GM23248 (cell line): ENCODE results near the gene EIF4G3. TPM values are rescaled to one million over a fixed set of nuclear protein-coding genes. Genes with fewer than 3 reads are reported as not detected.
"Not testable (repeated sequence)": the region's sequence is repeated elsewhere in the genome, so short reads cannot be mapped to it uniquely, and the experiment has no call there.

Experiments used
- DNase-seq: peaks from one replicate; pipeline ENCODE4 v3.0.0-alpha.2; 2015
- H2AFZ ChIP-seq: fragments of 200-600 bp; sonication (generic); 2 replicates; pipeline ENCODE4 v1.6.1; 2016; ENCODE audit warnings: antibody characterized with exemption
- H3F3A ChIP-seq: fragments of 200-600 bp; sonication (generic); 2 replicates; pipeline ENCODE4 v1.6.1; 2016; ENCODE audit warnings: mild to moderate bottlenecking, antibody characterized with exemption, mixed run types; ENCODE audit not compliant: insufficient read depth
- H3K27ac ChIP-seq: fragments of 200-600 bp; sonication (generic); 2 replicates; pipeline ENCODE4 v1.5.1; 2016; ENCODE audit warnings: mild to moderate bottlenecking
- H3K27me3 ChIP-seq: fragments of 200-600 bp; sonication (generic); replicated peaks from 2 replicates; pipeline ENCODE4 v1.6.1; 2016; ENCODE audit warnings: mild to moderate bottlenecking; ENCODE audit not compliant: insufficient read depth
- H3K36me3 ChIP-seq: fragments of 200-600 bp; sonication (generic); 2 replicates; pipeline ENCODE4 v1.6.1; 2016; ENCODE audit warnings: low read depth, mild to moderate bottlenecking
- H3K4me1 ChIP-seq: fragments of 200-600 bp; sonication (generic); 2 replicates; pipeline ENCODE4 v1.6.1; 2016; ENCODE audit warnings: mild to moderate bottlenecking; ENCODE audit not compliant: insufficient read depth
- H3K4me2 ChIP-seq: fragments of 200-600 bp; sonication (generic); one replicate; pipeline ENCODE4 v1.6.1; 2016; ENCODE audit warnings: mild to moderate bottlenecking; ENCODE audit not compliant: unreplicated experiment
- H3K4me3 ChIP-seq: fragments of 200-600 bp; sonication (generic); 2 replicates; pipeline ENCODE4 v1.5.1; 2016; ENCODE audit warnings: mild to moderate bottlenecking
- H3K79me2 ChIP-seq: fragments of 200-600 bp; sonication (generic); 2 replicates; pipeline ENCODE4 v1.6.1; 2016; ENCODE audit warnings: mild to moderate bottlenecking; ENCODE audit not compliant: insufficient read depth
- H3K9ac ChIP-seq: fragments of 200-600 bp; sonication (generic); 2 replicates; pipeline ENCODE4 v1.6.1; 2016; ENCODE audit warnings: mild to moderate bottlenecking
- H3K9me2 ChIP-seq: fragments of 200-600 bp; sonication (generic); 2 replicates; pipeline ENCODE4 v1.6.1; 2016; ENCODE audit warnings: mixed run types, mild to moderate bottlenecking, moderate library complexity; ENCODE audit not compliant: insufficient read depth
- H3K9me3 ChIP-seq: fragments of 200-600 bp; sonication (generic); one replicate; pipeline ENCODE4 v1.6.1; 2017; ENCODE audit warnings: low read depth
- H4K20me1 ChIP-seq: fragments of 200-600 bp; sonication (generic); 2 replicates; pipeline ENCODE4 v1.6.0; 2016; ENCODE audit not compliant: insufficient read depth
- EZH2 ChIP-seq: fragments of 200-600 bp; sonication (generic); IDR thresholded peaks from 2 replicates; pipeline ENCODE4 v1.6.1; 2018; ENCODE audit warnings: antibody characterized with exemption, mild to moderate bottlenecking; ENCODE audit not compliant: insufficient read depth, poor library complexity, severe bottlenecking
- EZH2phosphoT487 ChIP-seq: fragments of 200-600 bp; sonication (generic); IDR thresholded peaks from 2 replicates; pipeline ENCODE4 v1.6.1; 2018; ENCODE audit warnings: antibody characterized with exemption, moderate library complexity, mild to moderate bottlenecking, low read depth; ENCODE audit not compliant: insufficient read depth
- WGBS, 2 experiments: methylation state at CpG; one replicate each; pipeline ENCODE4 v1.1.6; 2015 to 2017; ENCODE audit warnings: low lambda C conversion rate in 2 of 2, low coverage in 1 of 2; ENCODE audit errors: missing lambda C conversion rate in 2 of 2; 5-methylcytosine and 5-hydroxymethylcytosine counted together
- in situ Hi-C: fragments of 300-500 bp; cut with MboI; formaldehyde crosslinking; loops from 2 replicates; pipeline ENCODE4 v1.15.0; 2020
- polyA plus RNA-seq: library from polyadenylated mRNA; unstranded; fragments of >200 nt; fragmentation: Nextera tagmentation; extraction: Ambion mirVana; gene quantifications from 2 replicates; pipeline ENCODE4 v1.2.1, GENCODE V29; 2016
- total RNA-seq: library from RNA; depleted of rRNA; stranded (reverse); fragments of >200 nt; shearing (Covaris generic); gene quantifications from 2 replicates; pipeline ENCODE4 v1.2.3, GENCODE V29; 2014

EIF4G3 gene
- total and polyA plus RNA-seq, 2 experiments from 2014 or later: 24.0 to 43.1 TPM

- Histone ChIP-seq H3K27ac (peak overlapping the region; percentile 87), H3K9ac (peak overlapping the region; percentile 93), H3K4me3 (peak overlapping the region; percentile 89), H2AFZ (peak overlapping the region; percentile 47), H3K79me2 (peaks cover 57% of the 10 kb centered on the region), H3K27me3 (no peaks in the 10 kb centered on the region), H3K9me3 (no peaks in the 10 kb centered on the region), H3F3A (peaks cover 34% of the 10 kb centered on the region), H4K20me1 (no peaks in the 10 kb centered on the region), H3K36me3 (no peaks in the 10 kb centered on the region; the same call in 1 of the 2 replicates), H3K4me2 (peak overlapping the region; percentile 98), H3K4me1 (peaks cover 12% of the 10 kb centered on the region), H3K9me2 (no peaks in the 10 kb centered on the region)
- DNase-seq: peak; percentile 75
- TF ChIP-seq EZH2 (no peak), EZH2phosphoT487 (no peak)
- in situ Hi-C loops: loop anchor here (25.0 kb wide), 2 partner anchors 188 to 638 kb away; no protein-coding TSS in a partner anchor
- WGBS, 2 experiments: 1% methylated on average over 6 of the region's 6 CpGs
Observed at GRCh38 chr1:21175324-21175669, 1.4 kb downstream of the EIF4G3 start.

- H3K36me3 ChIP-seq: no peaks in the 10 kb centered on the region; the same call in 1 of the 2 replicates
- no peaks in the 10 kb centered on the region for H4K20me1 ChIP-seq
- in situ Hi-C loops: loop anchor here (25.0 kb wide), 2 partner anchors 187 to 637 kb away; no protein-coding TSS in a partner anchor
- peak overlapping the region; percentile 89 for H3K4me3 ChIP-seq
- peak; percentile 86 for DNase-seq
- peak overlapping the region; percentile 47 for H2AFZ ChIP-seq
- peak overlapping the region; percentile 98 for H3K4me2 ChIP-seq
- no peaks in the 10 kb centered on the region for H3K9me2 ChIP-seq
- peaks cover 34% of the 10 kb centered on the region for H3F3A ChIP-seq
- H3K27me3 ChIP-seq: no peaks in the 10 kb centered on the region
- TF ChIP-seq EZH2phosphoT487 (no peak), EZH2 (no peak)
- H3K9me3 ChIP-seq: no peaks in the 10 kb centered on the region
- 4 to 5% methylated on average over 12 of the region's 12 CpGs for WGBS, 2 experiments
- H3K9ac ChIP-seq: peak overlapping the region; percentile 93
- peaks cover 62% of the 10 kb centered on the region for H3K79me2 ChIP-seq
- peak overlapping the region; percentile 87 for H3K27ac ChIP-seq
- peaks cover 12% of the 10 kb centered on the region for H3K4me1 ChIP-seq
Observed at GRCh38 chr1:21174654-21175323, 1.9 kb downstream of the EIF4G3 start.

- peaks cover 12% of the 10 kb centered on the region for H3K4me1 ChIP-seq
- no peak for TF ChIP-seq EZH2phosphoT487
- TF ChIP-seq EZH2: no peak
- 27 to 40% methylated on average over 2 of the region's 2 CpGs for WGBS, 2 experiments
- peaks cover 5% of the 10 kb centered on the region; the same call in 1 of the 2 replicates for H3K36me3 ChIP-seq
- in situ Hi-C loops: no loop called here
- peak; percentile 30 for DNase-seq
- no peaks in the 10 kb centered on the region for H3K9me3 ChIP-seq
- peaks cover 68% of the 10 kb centered on the region for H3K79me2 ChIP-seq
- peak overlapping the region; percentile 89 for H3K4me3 ChIP-seq
- H3K9ac ChIP-seq: peak overlapping the region; percentile 93
- H3K4me2 ChIP-seq: peak overlapping the region; percentile 98
- H4K20me1 ChIP-seq: no peaks in the 10 kb centered on the region
- H3K27me3 ChIP-seq: no peaks in the 10 kb centered on the region
- H3K9me2 ChIP-seq: no peaks in the 10 kb centered on the region
- peak overlapping the region; percentile 87 for H3K27ac ChIP-seq
- H3F3A ChIP-seq: peaks cover 34% of the 10 kb centered on the region
- no peak overlapping the region for H2AFZ ChIP-seq
Observed at GRCh38 chr1:21174230-21174629, 2.5 kb downstream of the EIF4G3 start.

GRCh38 chr1:21173096-21173495 is 3.6 kb downstream of the EIF4G3 start:
- in situ Hi-C loops, H3K4me3 ChIP-seq, H4K20me1 ChIP-seq, H3K36me3 ChIP-seq, H3K9me3 ChIP-seq, DNase-seq, H2AFZ ChIP-seq, H3K27ac ChIP-seq, H3K9ac ChIP-seq, H3K9me2 ChIP-seq, H3K27me3 ChIP-seq: not testable (repeated sequence)
- Histone ChIP-seq H3F3A (peaks cover 34% of the 10 kb centered on the region), H3K4me2 (peak overlapping the region; percentile 98), H3K79me2 (peaks cover 79% of the 10 kb centered on the region), H3K4me1 (peaks cover 12% of the 10 kb centered on the region)
- 86% methylated on average over 12 of the region's 12 CpGs for WGBS, 2 experiments

- H2AFZ ChIP-seq, H3K4me3 ChIP-seq, H3K9me3 ChIP-seq, in situ Hi-C loops, H3K9me2 ChIP-seq, H3K27me3 ChIP-seq, H4K20me1 ChIP-seq: not testable (repeated sequence)
- Histone ChIP-seq H3K4me2 (peak overlapping the region; percentile 26), H3K36me3 (peaks cover 13% of the 10 kb centered on the region), H3F3A (peaks cover 34% of the 10 kb centered on the region), H3K79me2 (peaks cover 100% of the 10 kb centered on the region), H3K4me1 (peaks cover 14% of the 10 kb centered on the region), H3K27ac (peak overlapping the region; percentile 38), H3K9ac (0 out of 2 replicates have a peak overlapping the region, but pooled peaks have one; percentile 3)
- peak; percentile 46 for DNase-seq
- 18 to 19% methylated on average over 4 of the region's 4 CpGs for WGBS, 2 experiments
Observed at GRCh38 chr1:21170837-21171236, 5.9 kb downstream of the EIF4G3 start.
